Brain microvascular endothelial cell (primary cell): Measurements from ENCODE around the gene PTX4.

Experiments
- DNase-seq: peaks from one replicate; pipeline ENCODE4 v3.0.0-alpha.2; 2020
- H3K27ac ChIP-seq: fragments of 250-450 bp; sonication (Bioruptor Pico); 2 replicates; pipeline ENCODE4 v1.5.1; 2020; ENCODE audit warnings: mild to moderate bottlenecking, moderate library complexity
- H3K27me3 ChIP-seq: fragments of 250-450 bp; sonication (Bioruptor Pico); replicated peaks from 2 replicates; pipeline ENCODE4 v1.5.1; 2020; ENCODE audit warnings: mild to moderate bottlenecking
- H3K36me3 ChIP-seq: fragments of 250-450 bp; sonication (Bioruptor Pico); replicated peaks from 2 replicates; pipeline ENCODE4 v1.5.1; 2020; ENCODE audit warnings: mild to moderate bottlenecking
- H3K4me3 ChIP-seq: 2 replicates; pipeline ENCODE4 v1.5.1; 2011; ENCODE audit warnings: low read depth, mild to moderate bottlenecking, control low read depth, low read length, moderate library complexity
- in situ Hi-C: cut with HindIII; loops from 2 replicates; pipeline ENCODE4 v1.10.0; 2017; ENCODE audit warnings: low sequenced_read_pairs, low pct_ligation_motif_present
- TF ChIP-seq, protein P1 (sequence below): IDR thresholded peaks from 2 replicates; pipeline ENCODE4 v1.5.1; 2011; ENCODE audit warnings: low read depth, mild to moderate bottlenecking, moderate library complexity, low read length, control low read depth, inconsistent platforms; ENCODE audit errors: missing control alignments

Gene PTX4

DNA sequence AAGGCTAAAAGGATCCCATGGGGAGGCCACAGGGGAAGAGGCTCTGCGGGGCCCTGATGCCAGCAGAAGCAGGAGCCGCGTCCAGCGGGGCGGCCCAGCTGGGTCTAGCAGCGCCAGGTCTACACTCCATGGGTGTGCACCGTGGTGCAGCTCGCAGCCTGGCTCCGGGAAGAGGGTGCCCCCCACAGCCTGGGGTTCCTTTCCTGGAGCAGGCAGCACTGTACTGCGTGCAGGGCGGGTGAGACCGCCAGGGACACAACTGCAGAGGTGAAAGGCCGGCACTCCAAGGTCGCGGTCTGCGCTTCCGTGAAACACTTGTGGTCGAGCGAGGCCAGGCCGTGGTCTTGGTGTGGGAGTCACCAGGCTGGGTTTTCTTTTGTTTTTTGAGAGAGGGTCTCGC lies 37.9 kb downstream of the PTX4 start:
- Histone ChIP-seq H3K36me3 (peaks cover 48% of the 10 kb centered on the region), H3K4me3 (no peak overlapping the region), H3K27me3 (no peaks in the 10 kb centered on the region), H3K27ac (no peak overlapping the region)
- in situ Hi-C loops = no loop called here
- DNase-seq = no peak
- TF ChIP-seq, protein P1, sequence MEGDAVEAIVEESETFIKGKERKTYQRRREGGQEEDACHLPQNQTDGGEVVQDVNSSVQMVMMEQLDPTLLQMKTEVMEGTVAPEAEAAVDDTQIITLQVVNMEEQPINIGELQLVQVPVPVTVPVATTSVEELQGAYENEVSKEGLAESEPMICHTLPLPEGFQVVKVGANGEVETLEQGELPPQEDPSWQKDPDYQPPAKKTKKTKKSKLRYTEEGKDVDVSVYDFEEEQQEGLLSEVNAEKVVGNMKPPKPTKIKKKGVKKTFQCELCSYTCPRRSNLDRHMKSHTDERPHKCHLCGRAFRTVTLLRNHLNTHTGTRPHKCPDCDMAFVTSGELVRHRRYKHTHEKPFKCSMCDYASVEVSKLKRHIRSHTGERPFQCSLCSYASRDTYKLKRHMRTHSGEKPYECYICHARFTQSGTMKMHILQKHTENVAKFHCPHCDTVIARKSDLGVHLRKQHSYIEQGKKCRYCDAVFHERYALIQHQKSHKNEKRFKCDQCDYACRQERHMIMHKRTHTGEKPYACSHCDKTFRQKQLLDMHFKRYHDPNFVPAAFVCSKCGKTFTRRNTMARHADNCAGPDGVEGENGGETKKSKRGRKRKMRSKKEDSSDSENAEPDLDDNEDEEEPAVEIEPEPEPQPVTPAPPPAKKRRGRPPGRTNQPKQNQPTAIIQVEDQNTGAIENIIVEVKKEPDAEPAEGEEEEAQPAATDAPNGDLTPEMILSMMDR = no peak

DNA sequence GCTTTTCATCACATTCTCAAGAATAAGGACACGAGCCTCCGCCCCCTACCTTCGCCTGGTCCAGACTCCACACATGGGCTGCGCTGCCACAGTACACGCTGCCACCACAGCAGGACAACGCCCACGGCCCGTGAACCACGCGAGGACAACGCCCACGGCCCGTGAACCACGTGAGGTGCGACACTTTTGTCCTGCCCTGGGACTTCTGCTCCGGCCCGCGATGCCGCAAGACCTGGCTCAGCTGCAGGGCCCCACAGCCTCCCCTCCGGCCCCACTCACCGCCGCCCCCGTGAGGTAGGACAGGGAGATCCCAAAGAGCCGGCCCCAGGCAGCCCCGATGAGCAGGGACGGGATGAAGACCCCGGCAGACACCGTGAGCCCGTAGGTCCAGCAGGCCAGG lies 38.5 kb downstream of the PTX4 start:
- in situ Hi-C loops = no loop called here
- Histone ChIP-seq H3K27me3 (no peaks in the 10 kb centered on the region), H3K27ac (no peak overlapping the region), H3K4me3 (no peak overlapping the region), H3K36me3 (peaks cover 50% of the 10 kb centered on the region)
- TF ChIP-seq, protein P1 = no peak
- DNase-seq = no peak

DNA sequence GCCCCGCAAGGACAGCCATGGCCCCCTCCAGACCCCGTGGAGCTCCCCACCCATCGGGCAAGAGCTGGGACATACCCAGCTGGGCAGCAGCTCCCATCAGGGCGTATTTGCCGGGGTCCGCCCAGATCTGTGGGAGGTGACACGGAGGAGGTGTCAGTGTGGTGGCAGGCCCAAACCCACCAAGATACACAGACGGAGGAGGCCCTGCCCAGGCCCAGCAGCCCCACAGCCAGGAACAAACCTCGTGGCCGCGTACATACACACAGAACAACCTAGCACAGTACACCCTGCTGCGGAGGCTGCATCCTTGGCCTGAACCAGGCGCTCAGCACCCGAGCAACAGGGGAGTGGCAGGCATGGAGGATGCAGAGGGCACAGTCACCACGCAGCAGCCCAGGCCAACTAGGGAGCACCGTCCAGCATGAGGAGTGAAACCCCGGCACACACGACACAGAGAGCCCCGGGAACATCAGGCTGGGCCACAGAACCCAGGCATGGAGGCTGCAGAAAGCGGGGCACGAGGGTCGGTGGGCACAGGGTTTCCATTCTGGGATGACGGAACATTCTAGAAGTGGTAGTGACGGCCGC lies 39.4 kb downstream of the PTX4 start:
- Histone ChIP-seq H3K4me3 (no peak overlapping the region), H3K27me3 (no peaks in the 10 kb centered on the region), H3K27ac (no peak overlapping the region), H3K36me3 (peaks cover 41% of the 10 kb centered on the region)
- in situ Hi-C loops = no loop called here
- DNase-seq = no peak
- TF ChIP-seq, protein P1 = no peak

DNA sequence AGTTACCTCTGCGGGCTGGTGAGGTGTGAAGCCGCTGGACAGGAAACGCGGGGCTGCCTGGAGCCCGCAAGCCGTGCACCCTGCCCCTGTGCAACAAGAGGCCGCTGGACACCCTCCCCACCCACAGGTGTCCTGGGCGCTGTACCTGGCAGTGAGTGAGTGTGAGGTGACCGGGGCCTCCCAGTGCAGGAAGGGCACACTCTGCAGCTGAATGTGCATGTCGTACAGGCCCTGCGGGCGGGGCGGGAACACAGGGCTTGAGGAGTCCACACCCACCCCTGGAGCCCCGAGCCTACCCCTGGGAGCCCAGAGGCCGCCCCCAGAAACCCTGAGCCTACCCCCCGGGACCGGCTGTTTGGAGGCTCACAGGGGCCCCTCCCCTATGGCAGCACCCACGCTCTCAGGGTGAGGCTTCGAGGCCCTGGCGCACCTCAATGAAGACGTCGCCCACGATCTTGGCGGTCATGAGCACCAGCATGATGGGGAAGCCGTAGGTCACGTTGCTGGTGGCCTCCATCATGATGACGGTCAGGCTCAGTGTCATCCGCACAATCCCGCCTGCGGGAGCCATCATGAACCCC lies 40.1 kb downstream of the PTX4 start:
- Histone ChIP-seq H3K27ac (no peak overlapping the region), H3K36me3 (peaks cover 36% of the 10 kb centered on the region), H3K4me3 (no peak overlapping the region), H3K27me3 (no peaks in the 10 kb centered on the region)
- in situ Hi-C loops = no loop called here
- DNase-seq = no peak
- TF ChIP-seq, protein P1 = no peak

DNA sequence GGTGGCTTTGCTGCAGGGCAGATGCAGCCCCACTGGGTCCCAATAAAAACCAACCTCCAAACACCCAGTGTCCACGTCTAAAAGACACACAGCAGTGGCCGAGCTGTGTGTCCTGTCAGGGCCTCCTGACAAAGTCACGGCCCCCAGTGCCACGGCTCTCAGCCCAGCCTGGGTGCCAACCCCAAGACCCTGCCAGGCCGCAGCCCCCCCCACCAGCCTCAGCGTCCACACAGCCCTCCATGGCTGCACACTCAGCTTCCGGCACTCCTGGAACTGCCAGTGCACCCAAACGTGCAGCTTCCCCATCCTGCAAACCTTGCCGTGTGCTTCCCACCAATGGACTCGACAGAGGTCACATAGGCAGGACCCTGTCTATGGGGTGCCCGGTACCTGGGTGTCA lies 40.8 kb downstream of the PTX4 start:
- H3K27me3 ChIP-seq = no peaks in the 10 kb centered on the region
- no peak overlapping the region for H3K4me3 ChIP-seq
- TF ChIP-seq, protein P1 = no peak
- peaks cover 34% of the 10 kb centered on the region for H3K36me3 ChIP-seq
- DNase-seq = no peak
- no peak overlapping the region for H3K27ac ChIP-seq
- in situ Hi-C loops = no loop called here
